Hepatocyte (in vitro differentiated cells): ENCODE measurements around the gene TRAF2.

Experiments
- EZH2 ChIP-seq: fragments of 200-600 bp; sonication (generic); IDR thresholded peaks from 2 replicates; pipeline ENCODE4 v1.6.1; 2016; ENCODE audit warnings: antibody characterized with exemption, mild to moderate bottlenecking, borderline replicate concordance
- EZH2phosphoT487 ChIP-seq: fragments of 200-600 bp; sonication (generic); IDR thresholded peaks from one replicate; pipeline ENCODE4 v1.6.1; 2018; ENCODE audit warnings: antibody characterized with exemption, mild to moderate bottlenecking, low read depth, moderate library complexity; ENCODE audit not compliant: unreplicated experiment, severe bottlenecking
- TF ChIP-seq, protein P1 (sequence below): fragments of 200-600 bp; sonication (generic); IDR thresholded peaks from 2 replicates; pipeline ENCODE4 v1.5.1; 2016; ENCODE audit warnings: antibody characterized with exemption, mild to moderate bottlenecking; ENCODE audit not compliant: poor library complexity

DNA sequence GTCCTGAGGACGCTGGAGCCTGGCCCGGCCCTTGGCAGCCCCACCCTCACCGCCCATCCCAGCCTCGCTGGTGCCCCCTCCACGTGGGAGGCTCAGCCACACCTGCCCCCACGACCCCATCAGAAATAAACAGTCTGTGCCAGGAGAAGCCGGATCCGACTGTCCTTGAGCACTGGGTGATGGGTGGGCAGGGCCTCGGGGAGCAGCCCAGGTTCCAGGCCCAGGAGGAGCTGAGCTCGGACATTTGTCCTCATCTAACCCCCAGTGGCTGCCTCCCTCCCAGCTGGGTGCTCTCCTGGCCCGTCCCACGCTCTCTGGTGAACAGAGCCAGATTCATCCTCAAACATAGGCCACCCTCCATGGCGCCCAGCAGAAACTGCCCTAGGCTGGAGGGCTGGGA lies 86.4 kb downstream of the TRAF2 start:
- TF ChIP-seq EZH2: no peak
- TF ChIP-seq, protein P1, sequence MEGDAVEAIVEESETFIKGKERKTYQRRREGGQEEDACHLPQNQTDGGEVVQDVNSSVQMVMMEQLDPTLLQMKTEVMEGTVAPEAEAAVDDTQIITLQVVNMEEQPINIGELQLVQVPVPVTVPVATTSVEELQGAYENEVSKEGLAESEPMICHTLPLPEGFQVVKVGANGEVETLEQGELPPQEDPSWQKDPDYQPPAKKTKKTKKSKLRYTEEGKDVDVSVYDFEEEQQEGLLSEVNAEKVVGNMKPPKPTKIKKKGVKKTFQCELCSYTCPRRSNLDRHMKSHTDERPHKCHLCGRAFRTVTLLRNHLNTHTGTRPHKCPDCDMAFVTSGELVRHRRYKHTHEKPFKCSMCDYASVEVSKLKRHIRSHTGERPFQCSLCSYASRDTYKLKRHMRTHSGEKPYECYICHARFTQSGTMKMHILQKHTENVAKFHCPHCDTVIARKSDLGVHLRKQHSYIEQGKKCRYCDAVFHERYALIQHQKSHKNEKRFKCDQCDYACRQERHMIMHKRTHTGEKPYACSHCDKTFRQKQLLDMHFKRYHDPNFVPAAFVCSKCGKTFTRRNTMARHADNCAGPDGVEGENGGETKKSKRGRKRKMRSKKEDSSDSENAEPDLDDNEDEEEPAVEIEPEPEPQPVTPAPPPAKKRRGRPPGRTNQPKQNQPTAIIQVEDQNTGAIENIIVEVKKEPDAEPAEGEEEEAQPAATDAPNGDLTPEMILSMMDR: no peak
- TF ChIP-seq EZH2phosphoT487: no peak
